Caco-2 (cell line): ENCODE measurements around the gene STAU1. TPM values are rescaled to one million over a fixed set of nuclear protein-coding genes. Genes with fewer than 3 reads are reported as not detected.

ENCODE experiments used
- BruUV-seq: library from RNA; stranded (reverse); fragments of 400-500 nt; replicated peaks from 2 replicates; lab custom pipeline; 2021; lab: Mats Ljungman, UMichigan
- CTCF ChIA-PET: fragments of 300-600 bp; sonication (Branson Sonifier 250); formaldehyde crosslinking; loops from one replicate; lab custom pipeline; 2022; ENCODE audit warnings: antibody characterized with exemption; lab: Charles Lee
- POLR2A ChIA-PET: fragments of 300-600 bp; sonication (Branson Sonifier 250); formaldehyde crosslinking; loops from one replicate; lab custom pipeline; 2022; ENCODE audit warnings: antibody characterized with exemption; lab: Charles Lee
- DNase-seq, 2 experiments: peaks; one replicate each; pipeline versions ENCODE4 v3.0.0 to v3.0.0-alpha.2; 2020 to 2022
- H3K27me3 ChIP-seq: replicated peaks from 2 replicates; pipeline ENCODE4 v1.6.0; 2011; ENCODE audit warnings: low read length; ENCODE audit not compliant: control insufficient read depth, insufficient read depth
- H3K36me3 ChIP-seq: 2 replicates; pipeline ENCODE4 v1.5.1; 2011; ENCODE audit warnings: low read length; ENCODE audit not compliant: control insufficient read depth, insufficient read depth
- H3K4me1 ChIP-seq: fragments of 250-450 bp; sonication (Bioruptor Pico); 2 replicates; pipeline ENCODE4 v1.5.1; 2020; ENCODE audit warnings: mild to moderate bottlenecking
- H3K4me3 ChIP-seq: 2 replicates; pipeline ENCODE4 v1.5.1; 2011; ENCODE audit warnings: low read depth, mild to moderate bottlenecking, control low read depth, low read length
- H3K9me3 ChIP-seq: fragments of 250-450 bp; sonication (Bioruptor Pico); 2 replicates; pipeline ENCODE4 v1.5.1; 2020; ENCODE audit warnings: mild to moderate bottlenecking, moderate library complexity
- H3K27ac Mint-ChIP-seq: one replicate; pipeline ENCODE4 v1.8.0; 2022; ENCODE audit warnings: mixed read lengths; ENCODE audit not compliant: unreplicated experiment
- H3K27me3 Mint-ChIP-seq: one replicate; pipeline ENCODE4 v1.8.0; 2022; ENCODE audit warnings: mixed read lengths; ENCODE audit not compliant: insufficient read depth, unreplicated experiment
- H3K36me3 Mint-ChIP-seq: one replicate; pipeline ENCODE4 v1.8.0; 2022; ENCODE audit warnings: mild to moderate bottlenecking, mixed read lengths; ENCODE audit not compliant: insufficient read depth, unreplicated experiment
- H3K4me1 Mint-ChIP-seq: one replicate; pipeline ENCODE4 v1.8.0; 2022; ENCODE audit warnings: low read depth, mixed read lengths; ENCODE audit not compliant: unreplicated experiment
- H3K4me3 Mint-ChIP-seq: one replicate; pipeline ENCODE4 v1.8.0; 2022; ENCODE audit warnings: mild to moderate bottlenecking, moderate library complexity, mixed read lengths; ENCODE audit not compliant: unreplicated experiment
- H3K9me3 Mint-ChIP-seq: one replicate; pipeline ENCODE4 v1.8.0; 2022; ENCODE audit warnings: mixed read lengths; ENCODE audit not compliant: unreplicated experiment
- intact Hi-C: fragments of 100-400 bp; cut with micrococcal nuclease; formaldehyde crosslinking; loops from one replicate; pipeline ENCODE4 v1.10.0; 2022; ENCODE audit not compliant: unreplicated experiment
- total RNA-seq: library from RNA; stranded (reverse); gene quantifications from 2 replicates; pipeline ENCODE4 v1.2.3, GENCODE V29; 2022
- TF ChIP-seq, protein P1 (sequence below), 2 experiments: fragments of 200-600 bp in 1 of 2; IDR thresholded peaks; 1 replicate in 1 of 2; 2 replicates in 1 of 2; pipeline versions ENCODE4 v1.5.1 to v1.8.0; 2011 to 2022; ENCODE audit warnings: antibody characterized with exemption in 1 of 2, control low read depth in 1 of 2, inconsistent platforms in 1 of 2, low read depth in 1 of 2, low read length in 1 of 2, mild to moderate bottlenecking in 1 of 2, moderate library complexity in 1 of 2; ENCODE audit not compliant: insufficient read depth in 1 of 2, severe bottlenecking in 1 of 2, unreplicated experiment in 1 of 2

The STAU1 gene
- total RNA-seq, 1 experiment from 2014 or later = 201 TPM

GRCh38 chr20:49151436-49151835 lies 36.7 kb downstream of the STAU1 start:
- H3K36me3 Mint-ChIP-seq = peaks cover 92% of the 10 kb centered on the region
- no TSS peak for BruUV-seq
- Histone ChIP-seq H3K36me3 (peaks cover 5% of the 10 kb centered on the region), H3K4me3 (no peak overlapping the region), H3K4me1 (no peaks in the 10 kb centered on the region), H3K27me3 (no peaks in the 10 kb centered on the region), H3K9me3 (no peaks in the 10 kb centered on the region)
- H3K27ac Mint-ChIP-seq = no peak overlapping the region
- no peaks in the 10 kb centered on the region for H3K27me3 Mint-ChIP-seq
- intact Hi-C loops = no loop called here
- H3K4me3 Mint-ChIP-seq = no peak overlapping the region
- no peaks in the 10 kb centered on the region for H3K4me1 Mint-ChIP-seq
- TF ChIP-seq, protein P1, sequence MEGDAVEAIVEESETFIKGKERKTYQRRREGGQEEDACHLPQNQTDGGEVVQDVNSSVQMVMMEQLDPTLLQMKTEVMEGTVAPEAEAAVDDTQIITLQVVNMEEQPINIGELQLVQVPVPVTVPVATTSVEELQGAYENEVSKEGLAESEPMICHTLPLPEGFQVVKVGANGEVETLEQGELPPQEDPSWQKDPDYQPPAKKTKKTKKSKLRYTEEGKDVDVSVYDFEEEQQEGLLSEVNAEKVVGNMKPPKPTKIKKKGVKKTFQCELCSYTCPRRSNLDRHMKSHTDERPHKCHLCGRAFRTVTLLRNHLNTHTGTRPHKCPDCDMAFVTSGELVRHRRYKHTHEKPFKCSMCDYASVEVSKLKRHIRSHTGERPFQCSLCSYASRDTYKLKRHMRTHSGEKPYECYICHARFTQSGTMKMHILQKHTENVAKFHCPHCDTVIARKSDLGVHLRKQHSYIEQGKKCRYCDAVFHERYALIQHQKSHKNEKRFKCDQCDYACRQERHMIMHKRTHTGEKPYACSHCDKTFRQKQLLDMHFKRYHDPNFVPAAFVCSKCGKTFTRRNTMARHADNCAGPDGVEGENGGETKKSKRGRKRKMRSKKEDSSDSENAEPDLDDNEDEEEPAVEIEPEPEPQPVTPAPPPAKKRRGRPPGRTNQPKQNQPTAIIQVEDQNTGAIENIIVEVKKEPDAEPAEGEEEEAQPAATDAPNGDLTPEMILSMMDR (IDR thresholded peaks at IDR 0.05; ENCODE audit: insufficient read depth in 1 of 2, low read depth in 1 of 2, low read length in 1 of 2, severe bottlenecking in 1 of 2, unreplicated experiment in 1 of 2) = no peak
- no peaks in the 10 kb centered on the region for H3K9me3 Mint-ChIP-seq
- CTCF ChIA-PET = no interaction called here
- no peak for DNase-seq
- POLR2A ChIA-PET = interaction anchor here (0.6 kb wide), 1 partner anchor 126 kb away, joined by 10 read pairs; the partner anchor contains the start of gene ZNFX1

- TF ChIP-seq, protein P1 (IDR thresholded peaks at IDR 0.05; ENCODE audit: insufficient read depth in 1 of 2, low read depth in 1 of 2, low read length in 1 of 2, severe bottlenecking in 1 of 2, unreplicated experiment in 1 of 2) = no peak
- Mint-ChIP-seq H3K9me3 (no peaks in the 10 kb centered on the region), H3K4me3 (no peak overlapping the region), H3K36me3 (peaks cover 97% of the 10 kb centered on the region), H3K4me1 (no peaks in the 10 kb centered on the region), H3K27ac (no peak overlapping the region), H3K27me3 (no peaks in the 10 kb centered on the region)
- Histone ChIP-seq H3K36me3 (peaks cover 5% of the 10 kb centered on the region), H3K4me1 (no peaks in the 10 kb centered on the region), H3K9me3 (no peaks in the 10 kb centered on the region), H3K27me3 (no peaks in the 10 kb centered on the region), H3K4me3 (no peak overlapping the region)
- CTCF ChIA-PET = no interaction called here
- intact Hi-C loops = no loop called here
- BruUV-seq = TSS peak; percentile 13
- POLR2A ChIA-PET = interaction anchor here (0.9 to 1.3 kb wide), 2 partner anchors 17 to 103 kb away, joined by 3 to 4 read pairs; no protein-coding TSS in a partner anchor
- no peak for DNase-seq
Observed at GRCh38 chr20:49149281-49150045, 38.7 kb downstream of the STAU1 start.

GRCh38 chr20:49148601-49149000 lies 39.5 kb downstream of the STAU1 start:
- TF ChIP-seq, protein P1 (IDR thresholded peaks at IDR 0.05; ENCODE audit: insufficient read depth in 1 of 2, low read depth in 1 of 2, low read length in 1 of 2, severe bottlenecking in 1 of 2, unreplicated experiment in 1 of 2) = no peak
- Histone ChIP-seq H3K36me3 (peaks cover 7% of the 10 kb centered on the region), H3K27me3 (no peaks in the 10 kb centered on the region), H3K4me3 (no peak overlapping the region), H3K9me3 (no peaks in the 10 kb centered on the region), H3K4me1 (no peaks in the 10 kb centered on the region)
- ChIA-PET POLR2A (interaction anchor here (0.6 to 1.3 kb wide), 3 partner anchors 17 to 102 kb away, joined by 3 to 4 read pairs (median 3); no protein-coding TSS in a partner anchor), CTCF (no interaction called here)
- Mint-ChIP-seq H3K4me1 (no peaks in the 10 kb centered on the region), H3K27ac (no peak overlapping the region), H3K9me3 (no peaks in the 10 kb centered on the region), H3K27me3 (no peaks in the 10 kb centered on the region), H3K4me3 (no peak overlapping the region), H3K36me3 (peaks cover 96% of the 10 kb centered on the region)
- DNase-seq = peak in 1 of 2 experiments; percentile 36
- no TSS peak for BruUV-seq
- intact Hi-C loops = no loop called here
